Activated CD4-positive, alpha-beta T cell treated with anti-CD3 and anti-CD28 coated beads, Interleukin-2, Interleukin-6, amounts not matched to agents 100 ng/mL and 50 ng/mL, durations not matched to agents 16 hours and 8 hours (primary cell): ENCODE results near the gene DOCK4.

Experiments
- DNase-seq: peaks from one replicate; pipeline ENCODE4 v3.0.0-alpha.2; 2020

The DOCK4 gene

GRCh38 chr7:112156412-112156811, 49.8 kb downstream of the DOCK4 start:
- no peak for DNase-seq

- no peak for DNase-seq
These were observed 51.5 kb downstream of the DOCK4 start for GRCh38 chr7:112154690-112155089.

DNA sequence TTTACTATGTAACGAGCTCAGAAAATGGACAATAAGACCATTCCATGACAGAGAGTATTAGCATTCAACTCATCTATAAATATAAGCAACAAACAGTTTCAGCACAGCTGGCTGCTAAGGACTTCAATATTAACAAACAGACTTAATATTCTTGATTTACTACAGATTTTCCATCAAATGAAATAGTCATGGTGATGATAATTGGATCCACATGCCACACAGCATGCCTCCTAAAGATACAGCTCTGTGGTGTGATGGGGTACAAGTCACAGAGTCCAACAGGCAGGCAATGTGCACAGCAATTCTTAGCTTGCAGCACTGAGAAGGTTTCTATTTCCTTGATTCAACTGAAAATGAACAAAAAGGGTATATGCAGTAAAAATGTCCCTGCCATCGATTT, 54.0 kb downstream of the DOCK4 start:
- DNase-seq = no peak

GRCh38 chr7:112150823-112151641, 55.2 kb downstream of the DOCK4 start:
- no peak for DNase-seq

- no peak for DNase-seq
These were observed 56.5 kb downstream of the DOCK4 start for GRCh38 chr7:112149734-112150133.

- DNase-seq = no peak
These were observed 58.3 kb downstream of the DOCK4 start for GRCh38 chr7:112147793-112148361.

- no peak for DNase-seq
These were observed 61.0 kb downstream of the DOCK4 start for GRCh38 chr7:112145206-112145605.

DNA sequence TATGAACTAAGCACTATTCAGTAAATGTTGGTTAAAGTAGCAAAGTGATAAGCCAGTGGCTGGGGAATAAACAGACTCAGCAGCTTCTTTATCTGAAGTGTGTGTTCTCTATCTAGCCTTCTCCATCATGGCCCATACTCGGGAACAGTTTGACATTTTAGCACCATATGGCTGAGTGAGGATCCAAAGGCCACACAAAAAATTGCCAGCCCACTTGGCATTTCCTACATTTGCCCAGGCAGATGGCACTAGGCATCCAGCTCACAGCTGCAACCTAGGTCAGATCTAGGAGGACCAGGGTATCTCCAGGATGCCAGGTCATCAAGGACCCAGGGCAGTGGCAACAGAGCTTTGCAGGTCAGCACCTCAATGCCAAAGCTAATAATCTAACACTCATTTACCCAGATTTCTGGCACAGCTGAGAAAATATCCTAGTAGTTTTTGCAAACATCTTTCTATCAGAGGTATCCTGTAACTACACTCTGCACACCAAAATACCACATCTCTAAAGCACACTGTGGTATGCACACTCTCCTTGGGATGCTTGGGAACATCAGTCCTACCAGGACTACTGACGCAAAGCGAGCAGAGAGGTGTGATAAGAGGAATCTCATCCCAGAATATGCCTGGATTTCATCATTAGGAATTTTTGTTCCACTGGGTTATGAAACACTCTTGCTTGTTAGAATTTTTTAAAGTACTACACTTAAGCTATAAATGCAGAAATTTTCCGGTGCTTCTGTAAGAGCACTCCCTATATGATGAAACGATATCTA, 61.7 kb downstream of the DOCK4 start:
- DNase-seq = no peak

- DNase-seq = no peak
These were observed 62.6 kb downstream of the DOCK4 start for GRCh38 chr7:112143582-112143981.

GRCh38 chr7:112143136-112143535, 63.1 kb downstream of the DOCK4 start:
- DNase-seq = no peak

- no peak for DNase-seq
These were observed 65.6 kb downstream of the DOCK4 start for GRCh38 chr7:112140600-112140999.

- no peak for DNase-seq
These were observed 67.3 kb downstream of the DOCK4 start for GRCh38 chr7:112138938-112139337.

DNA sequence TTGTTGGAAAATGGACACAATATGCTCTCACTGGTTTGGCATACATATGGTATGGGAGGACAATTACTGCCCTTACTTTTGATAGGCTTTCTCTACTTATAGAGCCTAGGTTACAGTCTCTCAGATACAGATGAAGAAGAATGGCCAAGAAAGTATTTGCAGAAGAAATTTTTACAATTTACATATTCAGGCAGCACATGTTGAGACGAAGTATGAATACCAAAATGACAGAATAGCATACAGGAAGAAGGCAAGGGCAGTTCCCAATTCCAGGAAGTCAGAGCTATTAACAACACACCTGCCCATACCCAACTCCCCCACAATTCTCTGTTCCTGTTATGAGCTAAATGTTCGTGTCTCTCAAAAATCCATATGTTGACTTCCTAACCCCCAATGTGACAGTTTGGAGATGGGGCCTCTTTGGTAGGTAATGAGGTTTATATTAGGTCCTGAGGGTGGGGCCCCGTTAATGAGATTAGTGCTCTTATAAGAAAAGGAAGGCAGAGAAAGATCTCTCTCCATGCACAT, 67.8 kb downstream of the DOCK4 start:
- no peak for DNase-seq

DNA sequence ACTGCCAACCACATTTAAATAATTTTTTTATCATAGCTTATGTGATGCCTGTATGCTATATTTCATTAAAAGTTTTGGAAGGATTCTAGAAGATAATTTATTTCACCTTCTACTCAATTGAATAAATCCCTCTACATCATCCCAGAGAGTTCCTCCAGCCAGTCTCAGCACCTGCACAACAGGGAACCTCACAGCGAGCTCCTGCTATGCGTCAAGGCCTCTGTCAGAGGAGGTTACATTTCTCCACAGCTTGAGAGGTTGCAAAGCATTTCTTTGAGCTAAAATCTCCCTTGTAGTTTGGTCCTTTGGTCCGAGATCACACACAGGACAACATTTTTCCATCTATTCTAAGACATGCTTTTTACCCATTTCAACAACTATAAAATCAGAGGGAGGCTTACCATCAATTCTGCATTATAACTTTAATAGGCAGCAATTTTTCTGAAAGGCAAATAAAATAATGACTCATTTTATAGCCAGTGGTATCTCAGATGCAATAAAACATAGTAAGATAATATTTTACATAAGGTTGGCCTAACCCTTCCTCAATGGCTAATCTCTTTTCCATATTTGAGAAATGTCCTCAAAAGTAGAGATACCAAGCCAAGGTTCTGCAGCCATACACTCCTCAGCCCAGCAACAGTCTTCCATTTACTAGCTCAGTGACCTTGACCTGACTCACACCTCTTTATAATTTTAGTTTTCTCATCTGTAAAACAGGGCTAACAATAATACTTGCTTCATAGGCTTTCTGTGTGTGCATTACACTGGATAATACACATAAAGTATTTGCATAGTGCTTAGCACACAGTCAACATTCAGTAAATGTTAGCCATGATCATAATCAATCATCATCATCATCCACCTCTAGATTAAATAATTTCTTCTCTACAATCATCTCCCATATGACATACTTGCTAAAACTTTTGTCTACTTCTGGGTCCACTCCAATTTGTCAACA, 68.8 kb downstream of the DOCK4 start:
- no peak for DNase-seq

DNA sequence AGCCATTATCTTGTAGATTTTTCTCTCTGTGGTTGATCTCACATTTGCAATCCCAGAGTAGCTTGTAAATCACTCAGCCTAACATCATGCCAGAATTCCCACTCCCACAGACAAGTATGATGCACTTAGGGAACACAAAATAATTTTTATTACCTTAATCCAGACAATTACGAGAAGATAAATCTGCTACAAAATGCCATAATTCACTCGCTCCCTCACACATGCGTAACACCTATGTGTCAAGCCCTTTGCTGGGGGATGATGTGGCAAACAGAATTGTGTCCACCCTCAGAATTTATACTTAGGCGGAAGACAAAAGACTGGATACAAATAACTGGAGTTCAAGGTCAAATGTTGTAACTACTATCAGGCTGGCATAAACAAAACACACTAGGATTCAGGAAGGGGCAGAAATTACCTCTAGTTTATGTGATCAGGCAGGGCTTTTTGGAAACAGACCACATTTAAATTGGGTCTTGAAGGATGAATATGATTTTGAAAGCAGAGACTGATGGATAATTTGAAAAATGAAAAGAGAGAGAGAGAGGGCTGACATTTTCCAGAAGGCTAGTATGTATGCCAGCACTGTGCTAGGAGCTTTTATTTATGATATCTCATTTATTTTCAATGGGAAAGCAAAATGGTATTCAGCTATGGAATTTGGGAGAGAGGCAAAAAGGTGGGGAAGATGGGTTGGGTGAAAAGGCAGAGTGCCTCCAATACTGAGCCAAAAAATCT, 69.8 kb downstream of the DOCK4 start:
- no peak for DNase-seq

DNA sequence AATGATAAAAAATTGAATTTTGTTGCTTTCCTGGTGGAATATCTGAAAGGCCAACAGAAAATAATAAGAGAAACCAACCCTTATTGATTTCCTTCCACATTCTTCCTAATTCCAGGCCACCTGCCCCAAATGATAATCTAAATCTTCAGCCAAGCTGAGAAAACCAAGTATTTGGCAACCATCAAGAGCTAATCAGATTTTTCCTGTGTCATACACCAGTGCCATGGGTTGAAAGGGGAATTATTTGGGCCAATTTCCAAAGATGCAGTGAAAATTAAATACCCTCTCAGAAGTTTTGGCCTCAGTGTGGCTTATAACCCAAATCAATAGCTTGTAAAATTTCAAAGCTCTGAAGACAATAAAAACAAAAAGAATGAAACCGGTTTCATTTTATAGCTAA, 70.4 kb downstream of the DOCK4 start:
- no peak for DNase-seq

- no peak for DNase-seq
These were observed 72.2 kb downstream of the DOCK4 start for GRCh38 chr7:112134039-112134438.

- no peak for DNase-seq
These were observed 72.9 kb downstream of the DOCK4 start for GRCh38 chr7:112133328-112133727.

GRCh38 chr7:112132051-112132694, 74.0 kb downstream of the DOCK4 start:
- no peak for DNase-seq

- no peak for DNase-seq
These were observed 75.3 kb downstream of the DOCK4 start for GRCh38 chr7:112130729-112131410.
